Sigmoid colon (tissue), 7 donors: ENCODE results near the gene FSTL4. TPM values are rescaled to one million over a fixed set of nuclear protein-coding genes. Genes with fewer than 3 reads are reported as not detected.

Experiments used
- DNase-seq: peaks from one replicate; pipeline ENCODE4 v3.0.0-alpha.2; 2019
- H3K27ac ChIP-seq, 4 donors: fragments of 200-600 bp; sonication (generic); one replicate each; pipeline ENCODE4 v1.5.1; 2016 to 2019; ENCODE audit warnings: mild to moderate bottlenecking in 1 of 4
- H3K27me3 ChIP-seq, 3 donors: fragments of 200-600 bp; sonication (generic); one replicate each; pipeline ENCODE4 v1.5.1; 2019; ENCODE audit warnings: mild to moderate bottlenecking in 1 of 3
- H3K36me3 ChIP-seq, 4 donors: fragments of 200-600 bp; sonication (generic); one replicate each; pipeline ENCODE4 v1.5.1; 2016 to 2019
- H3K4me1 ChIP-seq, 4 donors: fragments of 200-600 bp; sonication (generic); one replicate each; pipeline ENCODE4 v1.5.1; 2017 to 2019
- H3K4me3 ChIP-seq, 4 donors: fragments of 200-600 bp; sonication (generic); one replicate each; pipeline ENCODE4 v1.5.1; 2017 to 2019; ENCODE audit warnings: mild to moderate bottlenecking in 2 of 4, moderate library complexity in 1 of 4
- H3K9me3 ChIP-seq, 4 donors: fragments of 200-600 bp in 3 of 4; sonication (generic) in 3 of 4; one replicate each; pipeline versions ENCODE4 v1.5.1 to v1.6.1; 2013 to 2019
- CTCF ChIP-seq, 4 experiments: fragments of 450-650 bp in 3 of 4; fragments of 200-600 bp in 1 of 4; IDR thresholded peaks; one replicate each; pipeline ENCODE4 v1.5.1; 2016 to 2019; ENCODE audit warnings: antibody characterized with exemption in 4 of 4, mild to moderate bottlenecking in 3 of 4, moderate library complexity in 2 of 4
- EP300 ChIP-seq, 4 donors: sonication (generic); formaldehyde crosslinking; IDR thresholded peaks; one replicate each; pipeline ENCODE4 v1.6.1; 2017; ENCODE audit warnings: antibody characterized with exemption in 4 of 4
- POLR2A ChIP-seq, 2 donors: fragments of 450-650 bp; IDR thresholded peaks; one replicate each; pipeline ENCODE4 v1.6.1; 2016; ENCODE audit warnings: antibody characterized with exemption in 2 of 2, mild to moderate bottlenecking in 2 of 2, moderate library complexity in 2 of 2
- POLR2AphosphoS5 ChIP-seq, 4 donors: sonication (generic); formaldehyde crosslinking; IDR thresholded peaks; one replicate each; pipeline ENCODE4 v1.6.1; 2017; ENCODE audit warnings: antibody characterized with exemption in 4 of 4
- WGBS, 2 donors: extraction: QIAGEN DNeasy Blood & Tissue Kit; methylation state at CpG; one replicate each; pipeline ENCODE4 v1.1.7; 2013; 5-methylcytosine and 5-hydroxymethylcytosine counted together
- intact Hi-C: fragments of 100-400 bp; cut with DNase I; formaldehyde crosslinking; loops from one replicate; pipeline ENCODE4 v1.15.1; 2023
- polyA plus RNA-seq, 3 donors: library from polyadenylated mRNA; stranded (reverse); fragments of 200-250 nt; gene quantifications; one replicate each; pipeline ENCODE4 v1.2.3, GENCODE V29; 2013
- total RNA-seq, 4 donors: library from RNA; depleted of rRNA; stranded (reverse); fragments of >200 nt; gene quantifications; one replicate each; pipeline ENCODE4 v1.1.0, GENCODE V29; 2016
- donor health status: healthy with polysubstance abuse.
- donor health status: Bipolar disorder and iron deficiency.
- donor health status: healthy.

FSTL4 gene
- total and polyA plus RNA-seq, 7 donors, result 0.23 to 0.45 (median 0.28) TPM; not detected in 4

- intact Hi-C loops, result no loop called here
- no peak overlapping the region for H3K4me3 ChIP-seq
- H3K36me3 ChIP-seq, result no peaks in the 10 kb centered on the region
- DNase-seq, result no peak
- 62 to 74% methylated on average over 3 of the region's 3 CpGs for WGBS, 2 donors
- no peak overlapping the region for H3K27ac ChIP-seq
- H3K27me3 ChIP-seq, result peaks cover 0 to 1% (median 0%) of the 10 kb centered on the region in 3 donors
- no peaks in the 10 kb centered on the region for H3K4me1 ChIP-seq
- no peaks in the 10 kb centered on the region for H3K9me3 ChIP-seq
- TF ChIP-seq EP300 (IDR thresholded peaks at IDR 0.05), result no peak
- no peak for TF ChIP-seq POLR2AphosphoS5 (IDR thresholded peaks at IDR 0.05)
- no peak for TF ChIP-seq CTCF (IDR thresholded peaks at IDR 0.05)
- TF ChIP-seq POLR2A (IDR thresholded peaks at IDR 0.05), result no peak
Observed at GRCh38 chr5:133260715-133261114, 351.6 kb downstream of the FSTL4 start.

GRCh38 chr5:133259199-133259997 is 352.9 kb downstream of the FSTL4 start:
- no peak for TF ChIP-seq CTCF (IDR thresholded peaks at IDR 0.05)
- no peak for TF ChIP-seq EP300 (IDR thresholded peaks at IDR 0.05)
- TF ChIP-seq POLR2A (IDR thresholded peaks at IDR 0.05), result no peak
- no peak for TF ChIP-seq POLR2AphosphoS5 (IDR thresholded peaks at IDR 0.05)
- 69 to 75% methylated on average over 10 of the region's 10 CpGs for WGBS, 2 donors

GRCh38 chr5:133257977-133258376 is 354.4 kb downstream of the FSTL4 start:
- no peak for DNase-seq
- H3K9me3 ChIP-seq, result no peaks in the 10 kb centered on the region
- H3K36me3 ChIP-seq, result no peaks in the 10 kb centered on the region
- no peak for TF ChIP-seq EP300 (IDR thresholded peaks at IDR 0.05)
- TF ChIP-seq POLR2A (IDR thresholded peaks at IDR 0.05), result no peak
- no peak for TF ChIP-seq CTCF (IDR thresholded peaks at IDR 0.05)
- TF ChIP-seq POLR2AphosphoS5 (IDR thresholded peaks at IDR 0.05), result no peak
- H3K4me3 ChIP-seq, result no peak overlapping the region
- 88 to 93% methylated on average over 2 of the region's 2 CpGs for WGBS, 2 donors
- H3K27ac ChIP-seq, result no peak overlapping the region
- no peaks in the 10 kb centered on the region for H3K4me1 ChIP-seq
- H3K27me3 ChIP-seq, result no peaks in the 10 kb centered on the region
- intact Hi-C loops, result no loop called here

More at GRCh38 chr5:133259199-133259997, 352.9 kb downstream of the FSTL4 start:
- intact Hi-C loops, result no loop called here
- Histone ChIP-seq H3K9me3 (no peaks in the 10 kb centered on the region), H3K4me1 (no peaks in the 10 kb centered on the region), H3K4me3 (no peak overlapping the region), H3K36me3 (no peaks in the 10 kb centered on the region), H3K27ac (no peak overlapping the region), H3K27me3 (no peaks in the 10 kb centered on the region)
- no peak for DNase-seq

- no peak for DNase-seq
- Histone ChIP-seq H3K27me3 (no peaks in the 10 kb centered on the region), H3K27ac (no peak overlapping the region), H3K36me3 (no peaks in the 10 kb centered on the region), H3K9me3 (no peaks in the 10 kb centered on the region), H3K4me3 (no peak overlapping the region), H3K4me1 (no peaks in the 10 kb centered on the region)
- intact Hi-C loops, result no loop called here
- 23 to 79% methylated on average over 7 of the region's 7 CpGs for WGBS, 2 donors
- TF ChIP-seq POLR2A (IDR thresholded peaks at IDR 0.05) (no peak), POLR2AphosphoS5 (IDR thresholded peaks at IDR 0.05) (no peak), EP300 (IDR thresholded peaks at IDR 0.05) (no peak), CTCF (IDR thresholded peaks at IDR 0.05) (no peak)
Observed at GRCh38 chr5:133256276-133256675, 356.1 kb downstream of the FSTL4 start.
